ENCODE measurements around the gene HMGN1. TPM values are rescaled to one million over a fixed set of nuclear protein-coding genes. Genes with fewer than 3 reads are reported as not detected.
A peak's percentile ranks its signal among the peaks of the same experiment; 100 is the strongest.

The HMGN1 gene
- total RNA-seq, 2 donors from 2014 or later: 141 to 270 TPM

GRCh38 chr21:39388811-39389155, 39.9 kb upstream of the HMGN1 start:
- TF ChIP-seq POLR2A (IDR thresholded peaks at IDR 0.05) (no peak), POLR2AphosphoS5 (IDR thresholded peaks at IDR 0.05) (no peak)
- TF ChIP-seq, protein P1, sequence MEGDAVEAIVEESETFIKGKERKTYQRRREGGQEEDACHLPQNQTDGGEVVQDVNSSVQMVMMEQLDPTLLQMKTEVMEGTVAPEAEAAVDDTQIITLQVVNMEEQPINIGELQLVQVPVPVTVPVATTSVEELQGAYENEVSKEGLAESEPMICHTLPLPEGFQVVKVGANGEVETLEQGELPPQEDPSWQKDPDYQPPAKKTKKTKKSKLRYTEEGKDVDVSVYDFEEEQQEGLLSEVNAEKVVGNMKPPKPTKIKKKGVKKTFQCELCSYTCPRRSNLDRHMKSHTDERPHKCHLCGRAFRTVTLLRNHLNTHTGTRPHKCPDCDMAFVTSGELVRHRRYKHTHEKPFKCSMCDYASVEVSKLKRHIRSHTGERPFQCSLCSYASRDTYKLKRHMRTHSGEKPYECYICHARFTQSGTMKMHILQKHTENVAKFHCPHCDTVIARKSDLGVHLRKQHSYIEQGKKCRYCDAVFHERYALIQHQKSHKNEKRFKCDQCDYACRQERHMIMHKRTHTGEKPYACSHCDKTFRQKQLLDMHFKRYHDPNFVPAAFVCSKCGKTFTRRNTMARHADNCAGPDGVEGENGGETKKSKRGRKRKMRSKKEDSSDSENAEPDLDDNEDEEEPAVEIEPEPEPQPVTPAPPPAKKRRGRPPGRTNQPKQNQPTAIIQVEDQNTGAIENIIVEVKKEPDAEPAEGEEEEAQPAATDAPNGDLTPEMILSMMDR (IDR thresholded peaks at IDR 0.05): no peak
- H3K4me3 ChIP-seq: no peak overlapping the region

GRCh38 chr21:39388038-39388810, 39.3 kb upstream of the HMGN1 start:
- peak overlapping the region; percentile 56 to 68 for H3K27ac ChIP-seq
- 23% methylated on average over 30 of the region's 35 CpGs for WGBS
- no peaks in the 10 kb centered on the region for H3K27me3 ChIP-seq (replicated peaks; ENCODE audit: insufficient read depth)
- no peaks in the 10 kb centered on the region for H3K4me1 ChIP-seq (replicated peaks)
- DNase-seq (ENCODE audit: low spot score): peak; percentile 89
- no peaks in the 10 kb centered on the region for H3K36me3 ChIP-seq
- intact Hi-C loops (cut with DNase I): loop anchor here (2.0 kb wide), 2 partner anchors 73 to 205 kb away; partner anchors contain the start of gene PSMG1
- peak overlapping the region; percentile 28 to 39 for H3K4me3 ChIP-seq
- no peaks in the 10 kb centered on the region for H3K9me3 ChIP-seq
- TF ChIP-seq POLR2AphosphoS5 (IDR thresholded peaks at IDR 0.05) (peak; percentile 47), POLR2A (IDR thresholded peaks at IDR 0.05) (no peak)
- TF ChIP-seq, protein P1 (IDR thresholded peaks at IDR 0.05): peak; percentile 86 to 95 (median 90)

More at GRCh38 chr21:39388811-39389155, 39.9 kb upstream of the HMGN1 start:
- Histone ChIP-seq H3K27me3 (replicated peaks; ENCODE audit: insufficient read depth) (no peaks in the 10 kb centered on the region), H3K4me1 (replicated peaks) (no peaks in the 10 kb centered on the region), H3K36me3 (no peaks in the 10 kb centered on the region), H3K9me3 (no peaks in the 10 kb centered on the region), H3K27ac (peak overlapping the region in 1 of 2 donors; percentile 56)
- no peak for DNase-seq (ENCODE audit: low spot score)
- 2% methylated on average over 9 of the region's 10 CpGs for WGBS
- intact Hi-C loops (cut with DNase I): loop anchor here (2.0 kb wide), 2 partner anchors 74 to 206 kb away; partner anchors contain the start of gene PSMG1

DNA sequence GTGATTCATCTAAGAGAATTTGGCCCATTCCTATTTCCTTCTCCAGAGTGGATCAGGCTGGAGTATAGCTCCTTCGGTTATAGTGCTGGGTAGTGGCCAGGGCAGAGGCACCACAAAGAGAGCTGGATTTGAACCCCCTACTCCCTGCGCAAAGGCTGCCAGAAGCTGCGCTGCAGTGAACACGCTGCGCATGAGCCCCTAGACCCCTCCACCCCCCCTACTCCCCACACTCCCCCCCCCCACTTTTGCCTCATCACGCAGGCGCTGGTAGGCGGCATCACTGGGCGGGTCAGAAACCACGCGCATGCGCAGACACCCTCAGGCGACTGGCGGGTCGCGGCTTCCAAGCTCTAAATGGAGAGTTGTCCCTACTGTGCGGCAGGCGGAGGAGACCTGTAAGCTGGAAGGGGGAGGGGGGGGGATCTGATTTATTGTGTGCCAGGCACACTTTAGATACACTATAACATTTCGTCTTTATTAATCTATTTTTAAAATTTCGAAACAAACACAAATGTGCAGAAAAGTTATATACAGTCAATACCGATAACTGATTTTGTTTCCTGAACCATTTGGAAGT, 38.7 kb upstream of the HMGN1 start:
- peak overlapping the region; percentile 56 to 68 for H3K27ac ChIP-seq
- intact Hi-C loops (cut with DNase I): loop anchor here (2.0 kb wide), 3 partner anchors 39 to 205 kb away; partner anchors contain the start of genes HMGN1 and PSMG1
- no peaks in the 10 kb centered on the region for H3K4me1 ChIP-seq (replicated peaks)
- no peak for TF ChIP-seq POLR2A (IDR thresholded peaks at IDR 0.05)
- peak; percentile 62 for TF ChIP-seq POLR2AphosphoS5 (IDR thresholded peaks at IDR 0.05)
- no peaks in the 10 kb centered on the region for H3K36me3 ChIP-seq
- WGBS: 9% methylated on average over 21 of the region's 21 CpGs
- peak; percentile 85 for DNase-seq (ENCODE audit: low spot score)
- no peaks in the 10 kb centered on the region for H3K27me3 ChIP-seq (replicated peaks; ENCODE audit: insufficient read depth)
- H3K4me3 ChIP-seq: peak overlapping the region; percentile 28 to 39
- no peaks in the 10 kb centered on the region for H3K9me3 ChIP-seq

DNA sequence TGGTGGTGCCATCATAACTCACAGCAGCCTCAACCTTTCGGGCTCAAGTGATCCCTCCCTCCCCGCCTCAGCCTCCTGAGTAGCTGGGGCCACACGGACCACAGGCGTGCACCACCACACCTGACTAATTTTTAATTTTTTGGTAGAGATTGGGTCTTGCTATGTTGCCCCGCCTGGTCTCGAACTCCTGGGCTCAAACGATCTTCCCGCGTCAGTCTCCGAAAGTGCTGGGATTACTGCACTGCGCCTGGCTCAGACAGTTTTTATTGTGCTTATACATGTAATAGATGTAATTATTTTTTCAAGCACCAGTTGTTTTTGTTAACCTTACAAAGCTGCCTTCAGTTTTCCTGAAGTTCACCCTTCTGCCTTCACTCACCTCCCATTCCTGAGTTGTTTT, 38.0 kb upstream of the HMGN1 start:
- intact Hi-C loops (cut with DNase I): loop anchor here (2.0 kb wide), 1 partner anchor 38 kb away; the partner anchor contains the start of gene HMGN1
- no peaks in the 10 kb centered on the region for H3K4me1 ChIP-seq (replicated peaks)
- no peak for DNase-seq (ENCODE audit: low spot score)
- no peak overlapping the region for H3K4me3 ChIP-seq
- H3K36me3 ChIP-seq: no peaks in the 10 kb centered on the region
- TF ChIP-seq POLR2AphosphoS5 (IDR thresholded peaks at IDR 0.05) (no peak), POLR2A (IDR thresholded peaks at IDR 0.05) (no peak)
- TF ChIP-seq, protein P1 (IDR thresholded peaks at IDR 0.05): no peak
- peak overlapping the region; percentile 56 to 68 for H3K27ac ChIP-seq
- no peaks in the 10 kb centered on the region for H3K9me3 ChIP-seq
- H3K27me3 ChIP-seq (replicated peaks; ENCODE audit: insufficient read depth): no peaks in the 10 kb centered on the region
- WGBS: 94% methylated on average over 11 of the region's 11 CpGs

DNA sequence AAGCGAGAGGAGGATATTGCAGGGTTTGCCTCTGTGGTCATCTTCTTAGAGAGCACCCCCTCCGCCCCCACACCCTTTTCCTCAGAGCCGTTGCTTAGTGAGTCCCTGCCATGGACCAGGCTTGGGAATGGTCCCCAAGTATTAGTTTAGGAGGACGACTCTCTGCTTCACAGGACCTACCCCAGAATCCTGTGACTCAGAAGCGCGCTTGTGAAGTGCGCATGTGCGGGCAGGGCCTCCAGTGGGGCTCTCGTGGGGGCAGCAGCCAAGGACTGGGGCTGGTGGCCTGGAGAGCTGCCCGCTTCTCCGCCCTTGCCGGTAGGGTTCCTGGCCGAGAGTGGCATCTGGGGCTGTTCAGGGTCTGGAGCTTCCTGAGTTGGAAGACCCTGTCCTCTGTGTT, 37.3 kb upstream of the HMGN1 start:
- H3K4me3 ChIP-seq: peak overlapping the region in 1 of 2 donors; percentile 32
- TF ChIP-seq POLR2AphosphoS5 (IDR thresholded peaks at IDR 0.05): no peak
- TF ChIP-seq, protein P1 (IDR thresholded peaks at IDR 0.05): no peak
- no peak for TF ChIP-seq POLR2A (IDR thresholded peaks at IDR 0.05)
- no peak for DNase-seq (ENCODE audit: low spot score)
- H3K4me1 ChIP-seq (replicated peaks): no peaks in the 10 kb centered on the region
- WGBS: 45% methylated on average over 13 of the region's 13 CpGs
- no peaks in the 10 kb centered on the region for H3K27me3 ChIP-seq (replicated peaks; ENCODE audit: insufficient read depth)
- intact Hi-C loops (cut with DNase I): loop anchor here (2.0 kb wide), 1 partner anchor 37 kb away; the partner anchor contains the start of gene HMGN1
- peak overlapping the region; percentile 41 to 55 for H3K27ac ChIP-seq
- H3K9me3 ChIP-seq: no peaks in the 10 kb centered on the region
- no peaks in the 10 kb centered on the region for H3K36me3 ChIP-seq

All from prostate gland (tissue), 2 donors.